ENCODE measurements around the gene PATL2.
"Not testable (repeated sequence)": the region's sequence is repeated elsewhere in the genome, so short reads cannot be mapped to it uniquely, and the experiment has no call there.

Gene PATL2

GRCh38 chr15:44711096-44711742 lies at the start of gene PATL2, which contains the start of gene B2M:
Gene PATL2 (minus strand): TSS chr15:44711323. CDS start chr15:44676490, 34,833 bp downstream.
Gene B2M (plus strand): TSS chr15:44711517. CDS start chr15:44711547, 30 bp downstream.
- Histone ChIP-seq H3K9me3 (no peaks in the 10 kb centered on the region), H3K9ac (peak within 1 kb of the TSS; percentile 99), H3K27ac (peak within 1 kb of the TSS; percentile 98), H3K4me2 (peak within 1 kb of the TSS; percentile 89), H3K36me3 (peaks cover 42% of the 10 kb centered on the region), H3K4me3 (peak within 1 kb of the TSS; percentile 97), H3K27me3 (no peaks in the 10 kb centered on the region), H4K20me1 (peaks cover 48% of the 10 kb centered on the region), H3K4me1 (peaks cover 42% of the 10 kb centered on the region)
- no peak for TF ChIP-seq Cebpa-rat (IDR thresholded peaks at IDR 0.05)

GRCh38 chr15:44753345-44753744 lies 42.2 kb upstream of the PATL2 start:
- H3K36me3 ChIP-seq: no peaks in the 10 kb centered on the region
- H3K4me1 ChIP-seq: no peaks in the 10 kb centered on the region
- no peak for TF ChIP-seq Cebpa-rat (IDR thresholded peaks at IDR 0.05)
- no peak overlapping the region for H3K4me3 ChIP-seq
- H3K4me2 ChIP-seq: no peak overlapping the region
- H3K9ac ChIP-seq: no peak overlapping the region
- no peak overlapping the region for H3K27ac ChIP-seq
- H4K20me1 ChIP-seq: no peaks in the 10 kb centered on the region
- no peaks in the 10 kb centered on the region for H3K27me3 ChIP-seq
- peaks cover 25% of the 10 kb centered on the region for H3K9me3 ChIP-seq

GRCh38 chr15:44743454-44743853 lies 32.3 kb upstream of the PATL2 start:
- not testable (repeated sequence) for H4K20me1 ChIP-seq, H3K4me3 ChIP-seq, H3K27ac ChIP-seq, H3K36me3 ChIP-seq, H3K9ac ChIP-seq, H3K4me2 ChIP-seq, H3K27me3 ChIP-seq, H3K9me3 ChIP-seq, H3K4me1 ChIP-seq

- H3K4me3 ChIP-seq, H3K4me2 ChIP-seq, H3K9me3 ChIP-seq, H3K27me3 ChIP-seq, H4K20me1 ChIP-seq, H3K27ac ChIP-seq, H3K36me3 ChIP-seq, H3K9ac ChIP-seq: not testable (repeated sequence)
- peaks cover 20% of the 10 kb centered on the region for H3K4me1 ChIP-seq
Observed at GRCh38 chr15:44739222-44739847, 28.2 kb upstream of the PATL2 start.

- Histone ChIP-seq H3K4me2 (no peak overlapping the region), H3K27me3 (no peaks in the 10 kb centered on the region), H3K4me1 (peaks cover 20% of the 10 kb centered on the region), H4K20me1 (no peaks in the 10 kb centered on the region), H3K36me3 (no peaks in the 10 kb centered on the region), H3K4me3 (no peak overlapping the region), H3K27ac (no peak overlapping the region), H3K9me3 (no peaks in the 10 kb centered on the region), H3K9ac (no peak overlapping the region)
- no peak for TF ChIP-seq Cebpa-rat (IDR thresholded peaks at IDR 0.05)
Observed at GRCh38 chr15:44738340-44738984, 27.3 kb upstream of the PATL2 start.

- H3K27ac ChIP-seq: peak within 1 kb of the TSS; percentile 66
- peak within 1 kb of the TSS; percentile 38; the same call in 1 of the 2 replicates for H3K9ac ChIP-seq
- peak within 1 kb of the TSS; percentile 65 for H3K4me2 ChIP-seq
- no peaks in the 10 kb centered on the region for H4K20me1 ChIP-seq
- peaks cover 8% of the 10 kb centered on the region; the same call in 1 of the 2 replicates for H3K36me3 ChIP-seq
- TF ChIP-seq Cebpa-rat (IDR thresholded peaks at IDR 0.05): no peak
- no peaks in the 10 kb centered on the region for H3K9me3 ChIP-seq
- H3K4me1 ChIP-seq: peaks cover 20% of the 10 kb centered on the region
- H3K4me3 ChIP-seq: no peak within 1 kb of the TSS
- H3K27me3 ChIP-seq: no peaks in the 10 kb centered on the region
Observed at GRCh38 chr15:44736181-44736765, 25.1 kb upstream of the PATL2 start, which contains the start of gene TRIM69. Gene TRIM69 (plus strand): TSS chr15:44736528. CDS start chr15:44736705, 177 bp downstream.

- Histone ChIP-seq H3K4me3 (no peak overlapping the region), H3K9me3 (no peaks in the 10 kb centered on the region), H3K9ac (peak overlapping the region; percentile 38; the same call in 1 of the 2 replicates), H3K27ac (peak overlapping the region; percentile 66), H4K20me1 (no peaks in the 10 kb centered on the region), H3K36me3 (peaks cover 9% of the 10 kb centered on the region; the same call in 1 of the 2 replicates), H3K4me2 (peak overlapping the region; percentile 65), H3K27me3 (no peaks in the 10 kb centered on the region), H3K4me1 (peaks cover 23% of the 10 kb centered on the region)
- no peak for TF ChIP-seq Cebpa-rat (IDR thresholded peaks at IDR 0.05)
Observed at GRCh38 chr15:44735482-44736180, 24.5 kb upstream of the PATL2 start.

- H3K9ac ChIP-seq: peak overlapping the region; percentile 38; the same call in 1 of the 2 replicates
- no peaks in the 10 kb centered on the region for H3K27me3 ChIP-seq
- no peaks in the 10 kb centered on the region for H3K9me3 ChIP-seq
- H3K4me1 ChIP-seq: peaks cover 30% of the 10 kb centered on the region
- H3K27ac ChIP-seq: peak overlapping the region; percentile 66
- H3K4me3 ChIP-seq: no peak overlapping the region
- no peaks in the 10 kb centered on the region for H4K20me1 ChIP-seq
- H3K4me2 ChIP-seq: peak overlapping the region; percentile 65
- TF ChIP-seq Cebpa-rat (IDR thresholded peaks at IDR 0.05): no peak
- H3K36me3 ChIP-seq: peaks cover 9% of the 10 kb centered on the region; the same call in 1 of the 2 replicates
Observed at GRCh38 chr15:44734839-44735481, 23.8 kb upstream of the PATL2 start.
